OCI-LY7 (cell line): ENCODE measurements around the gene NAV1. TPM values are rescaled to one million over a fixed set of nuclear protein-coding genes. Genes with fewer than 3 reads are reported as not detected.

Experiments
- BruUV-seq: library from RNA; stranded (reverse); fragments of 400-500 nt; replicated peaks from 2 replicates; lab custom pipeline; 2021; lab: Mats Ljungman, UMichigan
- CTCF ChIA-PET: fragments of 300-600 bp; sonication (Branson Sonifier 250); formaldehyde crosslinking; loops from one replicate; lab custom pipeline; 2022; ENCODE audit warnings: antibody characterized with exemption; ENCODE audit not compliant: unreplicated experiment; lab: Charles Lee
- POLR2A ChIA-PET: fragments of 300-600 bp; sonication (Branson Sonifier 250); formaldehyde crosslinking; loops from one replicate; lab custom pipeline; 2022; ENCODE audit warnings: antibody characterized with exemption; lab: Charles Lee
- DNase-seq: peaks from one replicate; pipeline ENCODE4 v3.0.0-alpha.2; 2015; ENCODE audit warnings: low spot score
- H2AFZ ChIP-seq: fragments of 200-600 bp; sonication (generic), shearing (Covaris generic); 2 replicates; pipeline ENCODE4 v1.6.1; 2014; ENCODE audit warnings: mild to moderate bottlenecking, antibody characterized with exemption, low read length, moderate library complexity
- H3K27ac ChIP-seq: fragments of 200-600 bp; sonication (generic); 2 replicates; pipeline ENCODE4 v1.5.1; 2014; ENCODE audit warnings: mixed run types, low read depth, mild to moderate bottlenecking, moderate library complexity, low read length, inconsistent platforms; ENCODE audit not compliant: poor library complexity, severe bottlenecking
- H3K36me3 ChIP-seq: fragments of 200-600 bp; sonication (generic); 2 replicates; pipeline ENCODE4 v1.6.1; 2014; ENCODE audit warnings: mild to moderate bottlenecking, antibody characterized with exemption, low read length, moderate library complexity, mixed read lengths; ENCODE audit not compliant: insufficient read depth
- H3K4me1 ChIP-seq: fragments of 200-600 bp; sonication (generic); 2 replicates; pipeline ENCODE4 v1.5.1; 2014; ENCODE audit warnings: mild to moderate bottlenecking, low read length; ENCODE audit not compliant: insufficient read depth, poor library complexity, severe bottlenecking
- H3K4me2 ChIP-seq: fragments of 200-600 bp; sonication (generic); 2 replicates; pipeline ENCODE4 v1.6.1; 2014; ENCODE audit warnings: mild to moderate bottlenecking, low read length
- H3K4me3 ChIP-seq: fragments of 200-600 bp; sonication (generic); 2 replicates; pipeline ENCODE4 v1.5.1; 2014; ENCODE audit warnings: mild to moderate bottlenecking, low read depth, low read length; ENCODE audit not compliant: poor library complexity, severe bottlenecking
- H3K79me2 ChIP-seq: fragments of 200-600 bp; sonication (generic); 2 replicates; pipeline ENCODE4 v1.6.1; 2016; ENCODE audit warnings: low read depth, mild to moderate bottlenecking, low read length, moderate library complexity, mixed read lengths; ENCODE audit not compliant: insufficient read depth
- H3K9me2 ChIP-seq: fragments of 200-600 bp; sonication (generic); 2 replicates; pipeline ENCODE4 v1.6.1; 2016; ENCODE audit warnings: mild to moderate bottlenecking, low read length, mixed read lengths; ENCODE audit not compliant: insufficient read depth
- H3K9me3 ChIP-seq: fragments of 200-600 bp; sonication (generic); 2 replicates; pipeline ENCODE4 v1.6.1; 2014; ENCODE audit warnings: mild to moderate bottlenecking, mixed run types, low read length, mixed read lengths
- H4K20me1 ChIP-seq: fragments of 200-600 bp; sonication (generic); 2 replicates; pipeline ENCODE4 v1.6.1; 2014; ENCODE audit warnings: mild to moderate bottlenecking, antibody characterized with exemption, low read length, moderate library complexity, mixed read lengths; ENCODE audit not compliant: insufficient read depth
- CTCF ChIP-seq: fragments of 200-600 bp; sonication (generic); conservative IDR thresholded peaks from 2 replicates; pipeline ENCODE4 v1.5.1; 2014; ENCODE audit warnings: mild to moderate bottlenecking, antibody characterized with exemption, low read length, moderate library complexity, mixed read lengths
- EZH2phosphoT487 ChIP-seq: fragments of 200-600 bp; sonication (generic); IDR thresholded peaks from 2 replicates; pipeline ENCODE4 v1.6.1; 2018; ENCODE audit warnings: low read depth, borderline replicate concordance, mild to moderate bottlenecking, mixed run types, antibody characterized with exemption, low read length, moderate library complexity, mixed read lengths
- intact Hi-C: fragments of 100-400 bp; cut with micrococcal nuclease; formaldehyde crosslinking; loops from one replicate; pipeline ENCODE4 v1.10.0; 2022; ENCODE audit not compliant: unreplicated experiment
- total RNA-seq, 2 experiments: library from RNA; depleted of rRNA in 1 of 2; stranded (reverse); fragments of >200 nt in 1 of 2; shearing (Covaris generic) in 1 of 2; gene quantifications; 2 replicates each; pipeline ENCODE4 v1.2.3, GENCODE V29; 2014 to 2022

The NAV1 gene
- total RNA-seq, 2 experiments from 2014 or later: 4.2 to 20.7 TPM

DNA sequence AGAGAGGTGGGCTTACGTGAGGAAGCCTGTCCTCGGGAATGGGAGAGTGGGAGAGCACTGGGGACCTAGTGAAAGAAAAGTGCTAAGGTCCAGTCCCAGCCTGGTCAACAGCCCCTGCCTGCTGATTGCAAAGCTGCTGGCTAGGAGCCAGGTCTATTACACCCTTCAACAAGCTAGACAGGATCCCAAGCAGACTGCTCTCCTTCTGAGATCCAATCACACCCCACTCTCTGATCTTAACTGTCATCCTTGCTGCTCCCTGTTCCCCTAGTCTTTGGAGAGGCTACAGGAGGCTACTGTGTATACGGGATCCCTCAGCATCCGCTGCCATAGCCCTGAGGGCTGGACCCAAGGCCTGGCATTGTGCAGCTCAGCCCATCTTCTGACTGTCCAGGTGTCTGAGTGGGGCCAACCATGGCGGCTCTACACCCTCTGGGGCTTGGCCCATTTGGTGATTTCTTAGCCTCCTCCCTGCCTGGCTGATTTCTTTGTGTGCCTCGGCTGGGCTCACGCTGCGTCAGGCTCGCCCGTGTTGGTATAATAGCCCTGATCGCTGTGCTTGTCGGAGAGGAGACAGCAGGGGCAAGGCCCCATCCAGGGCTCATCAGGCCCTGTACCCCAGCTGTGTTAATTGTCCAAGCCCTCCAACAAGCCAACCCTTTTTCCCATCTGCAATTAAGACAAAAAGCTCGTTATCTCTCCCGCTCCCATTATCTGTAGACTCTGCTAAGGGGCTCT, 43.9 kb downstream of the NAV1 start:
- Histone ChIP-seq H3K9me2 (no peaks in the 10 kb centered on the region), H3K4me3 (no peak overlapping the region), H4K20me1 (no peaks in the 10 kb centered on the region), H3K36me3 (no peaks in the 10 kb centered on the region), H3K27ac (no peak overlapping the region), H2AFZ (no peak overlapping the region), H3K9me3 (no peaks in the 10 kb centered on the region), H3K4me2 (no peak overlapping the region), H3K4me1 (no peaks in the 10 kb centered on the region), H3K79me2 (no peaks in the 10 kb centered on the region)
- CTCF ChIA-PET: no interaction called here
- BruUV-seq: no TSS peak
- POLR2A ChIA-PET: interaction anchor here (0.6 kb wide), 1 partner anchor 1158 kb away, joined by 3 read pairs; no protein-coding TSS in a partner anchor
- TF ChIP-seq CTCF (no peak), EZH2phosphoT487 (no peak)
- intact Hi-C loops: no loop called here
- DNase-seq: no peak

DNA sequence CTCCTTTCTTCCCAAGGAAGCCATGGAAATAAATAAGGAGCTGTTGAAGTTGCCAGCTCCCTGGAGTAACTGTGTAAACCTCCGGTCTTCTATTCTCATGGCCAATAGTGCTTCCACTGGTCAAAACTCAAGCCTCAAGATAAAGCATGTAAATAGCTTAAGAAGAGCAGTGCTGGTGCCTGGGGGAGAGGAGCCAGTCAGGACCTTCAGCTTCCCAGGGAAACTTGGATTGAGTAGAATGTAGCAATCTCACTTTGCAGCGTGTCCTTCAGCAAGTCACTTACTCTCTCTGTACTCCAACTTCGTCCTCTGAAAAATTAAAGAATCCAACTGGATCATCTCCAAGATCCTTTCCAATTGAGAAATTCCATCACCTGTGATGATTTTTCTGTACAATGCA, 44.7 kb downstream of the NAV1 start:
- TF ChIP-seq EZH2phosphoT487 (no peak), CTCF (no peak)
- H3K9me2 ChIP-seq: no peaks in the 10 kb centered on the region
- no peaks in the 10 kb centered on the region for H3K79me2 ChIP-seq
- H2AFZ ChIP-seq: no peak overlapping the region
- no peaks in the 10 kb centered on the region for H3K9me3 ChIP-seq
- H3K4me1 ChIP-seq: no peaks in the 10 kb centered on the region
- H3K4me2 ChIP-seq: no peak overlapping the region
- ChIA-PET POLR2A (no interaction called here), CTCF (interaction anchor here (0.6 kb wide), 1 partner anchor 478 kb away, joined by 3 read pairs; no protein-coding TSS in a partner anchor)
- H4K20me1 ChIP-seq: no peaks in the 10 kb centered on the region
- intact Hi-C loops: no loop called here
- no peak overlapping the region for H3K27ac ChIP-seq
- no peak for DNase-seq
- BruUV-seq: no TSS peak
- H3K4me3 ChIP-seq: no peak overlapping the region
- no peaks in the 10 kb centered on the region for H3K36me3 ChIP-seq

- ChIA-PET CTCF (no interaction called here), POLR2A (no interaction called here)
- H3K4me2 ChIP-seq: no peak overlapping the region
- intact Hi-C loops: no loop called here
- H3K27ac ChIP-seq: no peak overlapping the region
- no peaks in the 10 kb centered on the region for H3K79me2 ChIP-seq
- no peak overlapping the region for H3K4me3 ChIP-seq
- H3K4me1 ChIP-seq: no peaks in the 10 kb centered on the region
- TF ChIP-seq EZH2phosphoT487: no peak
- H3K36me3 ChIP-seq: no peaks in the 10 kb centered on the region
- no peaks in the 10 kb centered on the region for H4K20me1 ChIP-seq
- no peaks in the 10 kb centered on the region for H3K9me2 ChIP-seq
- no peaks in the 10 kb centered on the region for H3K9me3 ChIP-seq
- H2AFZ ChIP-seq: no peak overlapping the region
- BruUV-seq: no TSS peak
- DNase-seq: no peak
Measured at GRCh38 chr1:201584471-201585092, 45.7 kb downstream of the NAV1 start.
